Measurements from ENCODE around the gene SULT1A2.

DNA sequence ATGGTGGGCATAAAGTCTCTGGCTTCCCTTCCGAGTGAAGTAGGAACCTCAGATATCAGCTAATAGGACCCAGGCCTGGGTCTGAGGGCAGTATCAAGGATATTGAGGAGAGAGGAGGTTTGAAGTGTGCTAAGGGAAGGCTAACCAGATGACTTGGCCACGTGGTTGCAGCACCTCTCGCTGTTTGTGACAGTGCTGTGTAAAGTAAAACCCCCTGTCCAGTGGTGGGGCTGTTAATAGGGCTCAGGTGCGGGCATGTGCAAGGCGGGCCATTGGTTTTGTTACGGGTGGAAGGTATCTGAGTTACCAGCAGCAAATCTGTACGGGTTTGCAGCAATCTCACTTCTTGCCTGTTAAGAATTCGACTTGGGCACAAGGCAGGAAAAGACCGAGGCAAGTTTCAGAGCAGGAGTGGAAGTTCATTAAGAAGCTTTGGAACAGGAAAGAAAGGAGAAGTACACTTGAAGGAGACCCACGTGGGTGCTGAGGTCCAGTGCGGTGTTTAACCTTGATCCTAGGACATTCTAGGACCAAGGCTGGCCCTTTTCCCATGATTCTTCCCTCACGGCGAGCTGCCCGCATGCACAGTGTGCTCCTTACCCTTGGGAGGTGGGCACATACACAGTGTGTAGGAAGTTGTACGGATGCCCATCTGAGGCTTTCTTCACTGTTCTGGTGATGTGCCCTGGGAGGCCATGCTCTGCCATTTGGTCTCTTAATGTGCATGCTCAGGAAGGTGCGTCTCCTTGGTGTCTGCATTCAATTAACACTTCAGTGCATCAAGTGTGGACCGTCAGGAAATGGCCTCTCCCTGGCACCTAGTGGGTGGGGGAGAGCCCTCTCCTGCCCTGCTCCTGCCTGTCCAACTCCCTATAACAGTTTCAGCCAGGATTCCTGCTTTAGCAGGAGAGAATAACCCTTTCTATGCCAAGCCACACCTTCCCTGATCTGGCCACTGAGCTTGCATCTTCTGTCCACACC lies 22.8 kb downstream of the SULT1A2 start:
- TF ChIP-seq CTCF (IDR thresholded peaks at IDR 0.05; ENCODE audit: low read depth, low read length, poor library complexity, severe bottlenecking), result no peak
- no peak for TF ChIP-seq EZH2phosphoT487 (IDR thresholded peaks at IDR 0.05; ENCODE audit: borderline replicate concordance, low read length)
